Cardiac fibroblast (primary cell): Measurements from ENCODE around the gene ENAH.

Source experiments
- DNase-seq, 2 donors: peaks; one replicate each; pipeline versions ENCODE4 v3.0.0 to v3.0.0-alpha.2; 2010; ENCODE audit warnings: low read depth in 2 of 2
- H3K4me3 ChIP-seq, 2 donors: replicated peaks in 1 of 2; 1 replicate in 1 of 2; 2 replicates in 1 of 2; pipeline ENCODE4 v1.5.1; 2011; ENCODE audit warnings: low read depth in 2 of 2, low read length in 2 of 2, mild to moderate bottlenecking in 2 of 2, moderate library complexity in 1 of 2
- CTCF ChIP-seq: IDR thresholded peaks from one replicate; pipeline ENCODE4 v1.5.1; 2011; ENCODE audit warnings: low read depth, mild to moderate bottlenecking, low read length, inconsistent platforms

Gene ENAH

GRCh38 chr1:225466848-225467192, 186.1 kb downstream of the ENAH start:
- no peak overlapping the region for H3K4me3 ChIP-seq

GRCh38 chr1:225465793-225466517, 187.0 kb downstream of the ENAH start:
- TF ChIP-seq CTCF: no peak
- H3K4me3 ChIP-seq: no peak overlapping the region
- DNase-seq: no peak

More at GRCh38 chr1:225466848-225467192, 186.1 kb downstream of the ENAH start:
- no peak for DNase-seq
- TF ChIP-seq CTCF: no peak

GRCh38 chr1:225464851-225465792, 187.8 kb downstream of the ENAH start:
- no peak for TF ChIP-seq CTCF
- no peak overlapping the region for H3K4me3 ChIP-seq
- DNase-seq: no peak

- no peak for TF ChIP-seq CTCF
- DNase-seq: peak; percentile 24 to 32
- H3K4me3 ChIP-seq: no peak overlapping the region
Observed at GRCh38 chr1:225462714-225463574, 190.0 kb downstream of the ENAH start.

- no peak overlapping the region for H3K4me3 ChIP-seq
- DNase-seq: no peak
- no peak for TF ChIP-seq CTCF
Observed at GRCh38 chr1:225462429-225462713, 190.6 kb downstream of the ENAH start.

GRCh38 chr1:225461533-225462428, 191.1 kb downstream of the ENAH start:
- TF ChIP-seq CTCF: no peak
- no peak overlapping the region for H3K4me3 ChIP-seq
- DNase-seq: no peak
